ENCODE results near the gene KCNJ9.
A peak's percentile ranks its signal among the peaks of the same experiment; 100 is the strongest.

KCNJ9 gene

DNA sequence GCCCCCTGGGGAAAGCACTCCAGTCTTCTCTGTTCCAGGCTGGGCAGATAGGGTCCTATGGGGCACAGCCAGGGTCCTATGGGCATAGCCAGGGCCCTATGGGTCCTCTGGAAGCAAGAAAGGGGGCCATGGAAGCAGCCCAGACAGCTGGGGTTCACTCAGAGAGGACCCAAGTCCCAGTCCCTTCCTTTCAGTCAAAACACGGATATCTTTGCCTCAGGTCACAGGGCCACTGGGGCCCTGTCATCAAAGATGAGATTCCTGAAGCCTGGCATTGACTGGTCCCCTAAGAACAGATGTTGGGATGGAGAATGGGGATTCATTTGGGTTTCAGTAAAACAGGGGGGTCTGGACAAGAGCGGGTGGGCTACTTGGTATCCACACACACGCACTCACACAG lies 8.5 kb downstream of the KCNJ9 start:
- DNase-seq = no peak

DNA sequence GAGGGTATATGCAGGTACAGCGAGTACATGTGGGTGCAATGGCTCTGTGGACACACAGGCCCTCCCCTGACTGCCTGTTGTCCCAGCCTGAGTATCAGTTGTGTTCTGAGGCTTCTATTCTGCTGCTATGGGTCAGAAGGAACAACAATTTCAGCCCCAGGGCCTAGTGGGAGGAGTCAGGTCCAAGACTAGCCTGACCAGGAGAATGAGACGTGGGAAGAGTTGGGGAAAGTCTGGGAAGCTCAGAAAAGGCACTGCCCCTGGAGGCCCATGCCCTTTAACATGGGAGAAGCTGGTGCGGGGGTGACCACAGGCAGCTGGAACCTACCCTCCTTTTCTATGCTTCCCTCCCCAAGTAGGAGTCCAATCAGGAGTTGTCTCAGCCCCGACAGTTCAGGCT lies 9.4 kb downstream of the KCNJ9 start:
- no peak for DNase-seq

DNA sequence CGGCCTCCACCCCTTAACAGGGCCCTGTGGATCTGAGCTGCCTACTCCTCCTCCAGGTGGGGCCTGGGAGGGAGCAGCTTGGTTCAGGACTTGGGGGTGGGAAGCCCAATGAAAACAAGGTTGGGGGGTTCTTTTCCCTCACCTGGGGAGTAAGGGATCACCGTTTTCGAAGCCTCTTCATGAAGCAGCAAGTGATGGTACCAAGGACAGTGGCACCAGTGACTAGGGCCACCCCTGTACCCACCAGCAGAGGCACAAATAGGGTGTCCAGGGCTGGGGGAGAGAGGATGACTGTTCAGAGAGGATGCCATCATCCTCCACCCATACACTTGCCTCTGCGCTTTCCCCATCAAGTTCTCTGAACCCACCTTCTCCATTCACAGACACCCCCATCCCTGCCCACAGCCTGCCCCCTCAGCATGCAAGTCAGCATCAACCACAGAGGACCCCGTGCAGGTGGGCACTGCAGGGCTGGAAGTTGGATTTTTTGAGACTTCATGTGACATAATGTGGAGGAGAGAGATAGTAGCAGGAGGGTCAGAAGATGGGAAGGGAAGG lies 10.4 kb downstream of the KCNJ9 start:
- DNase-seq = no peak

DNA sequence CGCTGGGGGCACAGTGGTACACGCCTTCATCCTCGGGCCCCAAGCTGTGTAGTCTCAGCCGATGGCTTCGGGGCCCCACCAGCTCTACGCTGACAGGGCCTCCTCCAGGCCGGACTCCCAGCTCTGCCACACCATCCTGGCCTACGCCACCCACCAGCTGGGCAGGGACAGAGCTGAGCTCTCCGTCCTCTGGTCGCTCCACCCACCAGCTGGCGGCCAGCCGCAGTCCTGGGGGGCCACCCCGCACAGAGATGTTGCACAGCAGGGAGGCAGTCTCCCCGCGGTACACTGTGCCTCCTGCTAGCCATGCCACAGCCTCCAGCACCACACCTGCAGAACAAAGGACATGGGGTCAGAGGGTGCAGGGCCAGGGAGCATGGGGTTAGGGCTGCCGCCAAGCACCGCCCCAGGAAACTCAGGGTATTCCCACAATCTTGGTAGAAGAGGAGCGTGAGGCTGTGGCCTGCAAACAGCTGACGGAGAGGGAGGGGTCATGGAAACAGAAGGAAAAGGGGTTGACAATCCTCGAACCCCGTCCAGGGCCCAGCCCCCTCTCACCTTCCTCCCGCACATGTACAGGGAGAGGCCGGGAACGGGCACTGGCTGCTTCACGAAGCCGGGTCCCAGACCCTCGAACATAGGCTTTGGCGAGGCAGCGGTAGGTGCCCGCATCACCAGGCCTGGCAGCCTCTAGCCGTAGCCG lies 11.2 kb downstream of the KCNJ9 start:
- no peak for DNase-seq

DNA sequence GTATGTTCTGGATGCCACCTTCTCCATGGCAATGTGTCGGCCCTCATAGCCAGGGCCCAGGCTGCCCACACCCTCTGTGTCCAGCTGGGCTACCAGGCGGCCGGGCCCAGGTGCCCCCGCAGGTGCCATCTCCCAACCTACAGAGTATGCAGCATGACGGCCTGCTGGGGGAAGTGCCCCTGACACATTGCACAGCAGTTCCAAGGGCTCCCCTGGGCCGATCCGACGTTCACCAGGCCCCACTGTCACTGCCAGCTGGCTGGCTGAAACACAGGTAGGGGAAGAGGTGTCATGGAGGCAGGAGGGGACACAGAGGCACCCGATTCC lies 11.7 kb downstream of the KCNJ9 start:
- DNase-seq = no peak

DNA sequence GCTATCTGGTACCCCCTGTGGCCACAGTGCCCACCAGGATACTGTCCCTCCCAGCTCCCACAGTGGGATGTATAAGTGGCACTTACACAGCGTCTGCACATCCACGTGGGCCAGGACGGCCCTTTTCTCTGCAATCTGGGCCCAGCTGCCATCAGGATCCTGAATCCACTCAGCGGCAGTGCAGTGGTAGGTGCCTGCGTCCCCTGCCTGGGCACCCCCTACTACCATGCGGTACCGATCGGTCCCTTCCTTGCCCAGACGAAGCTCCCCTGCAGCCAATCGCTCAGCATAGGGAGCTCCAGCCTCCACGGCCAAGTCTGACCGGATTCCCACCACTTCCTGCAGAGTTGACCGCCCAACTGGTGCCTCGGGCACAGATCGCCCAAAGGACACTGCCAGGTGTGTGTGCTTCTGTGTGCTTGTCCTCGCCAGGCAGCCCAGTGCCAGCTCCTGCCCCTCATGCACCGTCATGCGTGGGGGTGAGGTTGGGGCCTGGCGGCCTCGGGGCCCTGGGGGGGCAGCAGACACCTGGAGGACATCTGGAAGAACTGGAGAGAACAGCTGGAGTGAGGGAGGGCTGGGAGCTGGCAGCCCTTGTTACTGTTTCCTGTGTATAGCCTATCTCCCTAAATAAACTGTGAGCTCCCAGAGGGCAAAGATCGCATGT lies 12.4 kb downstream of the KCNJ9 start:
- DNase-seq = no peak

DNA sequence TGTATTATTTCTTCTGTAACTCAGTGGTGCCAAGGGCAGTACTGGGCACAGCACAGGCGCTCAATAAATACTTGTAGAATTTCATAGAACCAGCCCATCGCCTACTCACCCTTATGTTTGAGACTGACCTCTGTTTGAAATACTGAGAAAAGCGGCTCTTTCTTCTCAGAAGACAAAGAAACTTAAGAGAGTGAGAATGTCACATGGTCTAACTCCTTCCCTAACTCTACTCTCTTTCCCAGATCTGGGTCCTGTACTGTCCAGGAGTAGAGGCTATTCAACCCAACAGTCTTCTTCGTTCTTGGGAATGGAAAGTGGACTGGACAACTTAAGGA lies 12.9 kb downstream of the KCNJ9 start:
- no peak for DNase-seq

DNA sequence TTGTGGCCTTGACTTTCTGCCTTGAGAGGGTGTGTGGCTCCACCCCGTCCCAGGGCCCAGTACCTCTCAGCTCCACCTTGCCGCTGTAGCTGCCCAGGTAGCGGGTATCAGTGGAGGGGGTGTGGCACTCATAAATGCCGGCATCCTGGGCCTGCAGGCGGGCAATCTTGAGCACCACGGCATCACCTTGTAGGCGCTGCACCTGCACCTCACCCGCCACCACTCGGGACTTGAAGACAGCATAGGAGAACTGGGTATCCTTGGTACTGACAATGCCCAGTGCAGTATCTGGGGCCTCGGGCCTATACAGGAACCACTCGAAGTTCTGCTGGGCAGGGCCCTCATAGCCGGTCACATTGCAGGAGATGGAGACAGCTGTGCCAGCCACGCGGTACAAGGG lies 13.5 kb downstream of the KCNJ9 start:
- DNase-seq = no peak

DNA sequence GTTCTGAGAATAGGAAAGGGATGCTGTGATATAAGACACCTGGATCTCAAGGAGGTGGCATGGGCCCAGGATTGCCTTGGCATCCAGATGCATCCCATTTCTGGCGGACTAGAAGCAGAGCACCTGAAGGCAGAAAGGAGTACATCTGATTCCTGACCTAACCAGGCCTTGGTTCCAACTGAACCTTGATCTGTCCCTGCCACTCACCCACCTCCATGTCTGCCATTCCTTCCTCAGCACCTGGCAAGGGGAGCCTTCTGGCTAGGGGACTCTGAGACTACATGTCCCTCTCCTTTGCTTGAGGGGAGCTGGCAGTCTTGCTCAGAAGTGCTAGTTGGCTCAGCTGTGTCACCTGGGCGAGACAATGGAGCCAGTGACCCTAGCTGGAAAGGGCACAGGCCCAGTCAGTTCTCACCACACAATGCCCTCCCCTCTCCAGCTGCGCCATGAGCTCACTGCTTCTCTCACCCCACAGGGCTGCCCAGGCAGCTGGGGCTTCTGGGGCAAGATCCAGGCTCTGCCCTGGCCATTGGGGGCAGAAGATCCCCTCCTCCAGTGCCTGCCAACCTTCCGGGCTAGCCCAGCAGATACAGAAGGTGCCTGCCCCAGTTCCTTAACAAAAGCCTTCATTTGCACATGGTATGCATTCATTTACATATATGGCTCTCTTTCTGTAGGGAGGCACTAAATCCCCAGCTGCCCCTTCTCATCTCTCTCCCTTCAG lies 14.2 kb downstream of the KCNJ9 start:
- DNase-seq = no peak

DNA sequence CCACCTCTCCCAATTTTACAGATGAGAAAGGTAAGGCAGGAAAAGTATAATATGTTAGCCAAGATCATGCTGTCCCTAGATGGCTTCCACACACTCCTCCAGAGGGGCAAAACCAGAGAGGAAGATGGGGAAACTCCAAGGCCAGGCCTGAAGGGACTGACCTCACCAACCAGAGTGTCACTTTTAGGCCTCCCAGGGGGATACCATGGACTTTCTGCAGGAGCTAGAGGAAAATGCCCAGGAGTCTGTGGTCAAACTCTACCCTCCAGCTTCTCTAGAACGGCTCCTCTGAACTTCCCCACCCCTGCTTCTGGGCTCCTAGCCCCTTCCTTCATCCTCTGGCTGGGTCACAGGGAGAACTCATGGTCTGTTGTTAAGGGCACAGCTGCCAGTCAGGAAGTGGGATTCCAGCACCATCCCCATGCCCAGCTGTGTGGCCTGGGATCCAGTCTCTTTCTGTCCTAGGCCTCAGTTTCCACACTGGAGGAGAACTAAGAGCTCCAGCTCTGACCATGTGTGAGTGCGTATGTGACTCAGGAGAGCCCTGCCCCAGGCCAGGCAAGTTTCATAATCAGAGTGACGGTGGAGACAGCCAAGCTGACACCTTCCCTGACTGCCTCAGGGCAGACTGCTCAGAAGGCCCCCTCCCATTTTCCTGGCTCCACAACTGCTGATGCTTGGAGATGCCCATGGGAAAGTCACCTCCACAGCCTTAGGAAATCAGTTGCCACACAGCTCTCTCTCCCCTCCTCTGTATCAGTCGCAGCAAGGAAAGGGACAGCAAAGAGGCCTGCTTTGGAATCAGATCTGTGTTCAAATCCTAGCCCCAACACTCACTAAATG lies 15.2 kb downstream of the KCNJ9 start:
- DNase-seq = no peak

DNA sequence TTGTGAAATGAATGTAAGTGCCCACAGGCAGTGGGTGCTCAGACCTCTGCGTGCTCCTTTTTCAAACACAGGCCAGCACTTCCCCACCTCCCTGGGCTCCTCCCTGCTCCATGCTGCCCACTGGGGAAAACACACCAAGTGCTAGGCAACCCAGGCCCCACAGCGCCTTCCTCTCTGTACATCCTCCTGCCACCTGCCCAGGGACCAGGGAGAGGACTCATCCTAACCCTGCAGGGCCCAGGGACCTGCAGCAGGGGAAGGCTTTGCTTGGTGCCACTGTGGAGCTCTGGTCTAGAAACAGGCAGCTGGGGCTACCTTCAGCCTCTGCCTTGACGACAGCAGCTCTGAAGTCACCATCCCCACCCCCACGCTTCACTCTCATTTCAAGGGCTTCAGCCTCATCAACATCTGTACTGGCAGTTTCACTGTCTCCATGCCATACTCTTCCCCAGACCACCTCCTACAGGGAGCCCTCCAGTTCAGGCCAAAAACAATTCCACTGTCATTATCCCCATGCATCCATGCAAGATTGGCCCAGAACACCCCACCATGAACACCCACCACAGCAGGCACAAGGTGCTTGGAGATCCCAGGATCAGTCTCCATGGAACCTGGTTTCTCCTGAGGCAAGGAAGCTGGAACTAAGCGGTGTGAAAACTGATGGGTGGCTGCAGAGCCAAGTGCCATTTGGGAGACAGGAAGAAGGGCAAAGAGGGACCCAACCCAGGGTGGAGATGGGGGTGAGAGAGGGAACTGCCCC lies 16.0 kb downstream of the KCNJ9 start:
- DNase-seq = no peak

DNA sequence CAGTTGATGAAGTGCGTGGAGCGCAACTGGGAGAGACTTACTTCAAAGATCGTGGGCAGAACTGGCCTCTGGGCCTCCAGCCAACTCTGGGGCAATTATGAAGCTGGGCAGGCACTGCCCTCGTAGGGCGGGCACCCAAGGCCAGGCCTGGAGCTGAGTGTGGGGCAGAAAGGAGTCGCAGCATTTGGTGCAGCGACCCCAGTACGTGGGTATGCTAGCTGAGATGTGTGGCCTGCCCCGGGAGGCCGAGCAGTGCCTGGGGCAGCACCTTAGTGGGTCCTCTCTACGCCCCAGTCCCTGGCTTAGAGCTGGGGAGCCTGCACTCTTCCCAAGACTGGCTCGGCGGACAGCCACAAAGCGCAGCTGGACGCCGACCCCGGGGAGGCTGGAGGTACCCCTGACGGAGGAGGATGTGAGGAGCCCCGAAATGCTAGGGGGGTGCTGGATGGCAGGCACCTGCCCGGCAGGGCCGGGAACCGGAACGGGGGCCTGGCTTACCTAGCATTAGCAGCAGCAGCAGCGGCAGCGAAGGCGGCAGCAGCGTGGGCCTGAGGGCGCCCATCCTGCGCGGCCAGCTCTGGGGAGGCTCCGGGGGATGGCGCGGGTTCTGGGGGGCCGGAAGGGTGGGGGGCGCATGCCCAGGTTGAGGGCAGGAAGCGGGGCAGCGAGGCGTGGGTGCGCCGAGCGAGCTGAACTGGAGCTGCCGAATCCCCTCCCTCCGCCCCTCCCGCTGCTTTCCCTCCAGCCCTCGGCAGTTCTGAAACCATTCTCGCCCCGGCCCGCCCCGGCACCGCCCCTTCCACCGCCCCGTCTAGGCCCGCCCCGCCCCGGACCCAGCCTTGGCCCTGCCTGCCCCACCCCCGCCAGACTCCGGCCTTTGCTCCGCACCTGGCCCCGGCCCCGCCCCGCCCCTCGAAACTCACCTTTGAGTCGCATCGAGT lies 16.8 kb downstream of the KCNJ9 start, which contains the start of gene IGSF8:
IGSF8 (minus strand) TSS at position 709 of the 941 bp plus-strand sequence; CDS start at position 562, 147 bp downstream.
- no peak for DNase-seq

DNA sequence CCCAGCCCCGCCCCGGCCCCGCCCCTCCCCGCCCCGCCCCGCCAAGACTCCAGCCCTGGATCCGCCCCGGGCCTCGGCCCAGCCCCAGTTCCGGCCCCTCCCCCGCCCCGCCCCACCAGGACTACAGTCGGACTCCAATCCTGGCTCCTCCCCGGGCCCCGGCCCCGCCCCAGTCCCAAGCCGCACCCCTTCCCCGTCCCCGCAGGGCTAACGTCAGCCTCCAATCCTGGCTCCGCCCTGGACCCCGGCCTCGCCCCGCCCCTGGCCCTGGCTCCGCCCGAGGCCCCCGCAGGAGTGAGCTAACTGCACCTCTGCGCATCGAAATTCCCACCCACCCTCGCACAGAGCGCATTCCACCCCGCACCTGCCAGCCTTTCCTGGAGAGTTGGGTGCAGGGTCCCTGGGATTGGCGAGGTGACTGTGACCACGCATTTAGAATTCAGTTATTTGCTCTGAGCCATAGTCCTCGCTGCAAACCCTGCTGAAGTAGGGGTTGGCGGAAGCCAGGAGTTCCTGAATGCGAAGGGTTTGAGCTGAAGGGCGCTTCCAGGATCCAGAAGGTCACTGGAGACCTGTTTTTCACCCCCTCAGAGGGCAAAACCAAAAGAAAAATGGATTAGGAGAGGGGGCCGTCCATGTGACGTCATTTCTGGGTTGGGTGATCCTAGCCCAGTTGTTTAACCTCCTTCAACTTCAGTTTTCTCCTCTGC lies 17.7 kb downstream of the KCNJ9 start:
- DNase-seq = peak; percentile 44

DNA sequence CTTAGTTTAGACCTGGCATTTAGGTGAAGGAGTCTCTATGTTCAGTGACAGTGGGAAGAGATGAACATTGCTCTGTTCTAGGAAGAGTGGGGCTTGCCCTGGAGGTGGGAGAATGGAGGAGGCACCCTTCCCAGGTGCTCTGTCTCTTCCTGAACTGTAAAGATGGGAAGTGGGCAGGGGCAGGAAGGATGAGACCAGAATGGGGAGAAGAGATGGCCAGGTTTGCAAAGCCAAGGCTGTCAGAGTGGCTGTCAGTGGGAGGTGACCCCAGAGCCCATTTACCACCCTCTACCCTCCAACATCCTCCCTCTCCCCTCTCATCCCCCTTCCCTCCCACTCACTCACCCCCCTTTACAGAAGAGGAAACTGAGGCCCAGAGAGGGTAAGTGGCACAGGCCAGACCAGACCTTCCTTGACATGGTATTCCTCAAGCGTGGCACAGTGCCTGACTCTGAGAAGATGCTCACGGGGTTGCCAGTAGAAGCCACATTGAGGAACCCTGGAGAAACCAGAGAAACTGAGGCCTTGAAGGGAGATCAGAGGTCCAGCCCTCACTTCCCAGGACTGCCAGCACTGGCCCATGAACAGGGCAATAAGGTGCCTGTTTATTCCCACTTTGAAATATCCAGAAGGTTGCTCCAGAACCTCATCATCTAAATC lies 18.5 kb downstream of the KCNJ9 start:
- DNase-seq = no peak

DNA sequence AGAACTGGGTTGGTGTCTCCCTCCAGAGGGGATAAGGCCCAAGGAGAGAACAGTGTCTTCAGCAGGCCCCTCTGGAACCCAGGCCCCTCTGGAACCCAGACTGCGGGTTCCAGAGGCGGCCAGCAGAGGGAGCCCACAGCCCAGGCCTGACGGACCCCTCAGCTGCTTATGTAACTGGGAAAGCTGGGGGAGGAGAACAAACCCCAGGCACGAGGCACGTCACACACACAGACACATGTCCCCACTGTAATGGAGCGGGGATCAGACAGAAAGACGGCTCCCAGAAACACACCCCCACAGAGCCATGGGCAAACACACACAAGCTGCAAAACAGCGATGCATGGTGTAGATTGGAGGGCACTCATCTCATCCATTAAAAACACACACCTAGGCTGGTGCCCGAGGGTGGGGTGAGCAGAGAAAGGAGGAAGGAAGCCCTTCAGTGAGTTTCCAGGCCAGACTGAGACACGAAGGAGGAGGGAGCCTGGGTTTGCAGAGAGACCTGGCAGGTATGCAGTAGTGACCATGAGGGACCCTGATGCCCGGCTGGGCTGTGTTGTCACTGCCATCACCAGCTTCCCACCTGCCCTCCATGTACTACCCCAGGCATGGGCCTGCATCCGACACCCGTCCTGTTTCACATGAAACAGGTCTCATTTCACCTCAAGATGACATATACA lies 19.8 kb downstream of the KCNJ9 start:
- DNase-seq = no peak

DNA sequence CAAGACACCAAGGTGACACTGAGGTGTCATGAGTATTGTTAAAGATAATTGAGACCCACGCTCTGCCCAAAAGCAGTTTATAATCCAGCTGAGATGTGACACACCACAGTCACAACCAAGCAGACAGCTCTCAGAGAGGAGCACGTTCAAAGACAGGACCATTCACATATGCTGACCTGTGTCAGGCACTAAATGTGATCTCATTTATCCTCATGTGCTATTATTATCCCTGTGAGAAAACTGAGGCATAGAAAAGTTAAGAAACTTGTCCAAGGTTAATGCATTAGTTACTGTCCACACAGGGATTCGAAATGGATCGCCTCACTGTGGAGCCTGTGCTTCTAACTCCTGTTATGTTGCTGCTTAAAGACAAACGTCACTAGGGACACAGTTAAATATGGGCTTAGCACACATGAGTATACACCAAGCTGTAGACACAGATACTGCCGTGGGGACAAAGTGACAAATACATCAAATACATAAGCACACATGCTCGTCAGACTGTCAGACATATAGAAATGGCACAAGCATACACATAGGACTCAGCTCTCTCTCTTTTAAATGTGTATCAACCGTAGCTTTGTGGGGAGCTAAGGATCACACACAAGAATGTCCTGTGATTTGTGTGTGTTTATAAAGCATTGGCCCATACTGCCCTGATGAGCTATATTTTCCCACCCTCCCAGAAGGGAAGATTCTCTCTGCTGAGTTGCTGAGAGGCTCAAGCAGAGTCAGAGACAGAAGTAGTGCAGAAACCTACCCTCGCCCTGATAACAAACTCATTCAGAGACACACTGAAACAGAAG lies 20.6 kb downstream of the KCNJ9 start:
- DNase-seq = no peak

DNA sequence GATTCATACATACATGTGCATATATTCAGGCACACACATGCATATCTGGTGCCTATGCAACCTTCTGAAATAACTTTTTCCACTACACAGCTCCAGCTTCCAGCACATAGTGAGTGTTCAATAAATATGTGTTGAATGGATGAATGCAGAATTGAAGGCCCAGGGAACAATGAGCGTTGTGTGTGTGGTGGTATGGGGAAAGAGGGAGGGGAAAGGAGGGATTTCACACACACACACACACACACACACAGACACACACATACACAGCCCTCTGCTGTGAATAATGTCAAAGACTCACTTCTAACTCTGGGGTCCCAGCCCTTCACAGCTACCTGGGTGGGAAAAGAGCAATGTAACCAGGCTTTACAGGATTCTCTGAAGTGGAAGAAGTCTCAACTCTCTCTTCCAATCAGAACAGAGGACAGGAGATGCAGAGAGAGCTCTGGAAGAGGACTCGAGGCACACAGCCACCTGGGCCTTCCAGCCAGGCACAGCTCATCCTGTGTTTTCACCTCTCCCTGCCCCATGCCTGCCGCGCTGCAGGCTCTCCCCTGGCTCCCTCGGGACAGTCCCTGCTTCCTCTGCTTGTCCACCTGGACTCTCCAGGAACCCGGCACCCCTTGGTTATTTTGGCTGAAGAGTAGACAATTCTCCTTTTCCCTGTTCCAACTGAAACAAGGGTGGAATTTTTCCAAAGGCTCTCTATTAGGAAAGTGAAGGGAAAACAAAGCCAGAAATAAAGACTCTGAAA lies 22.5 kb downstream of the KCNJ9 start:
- DNase-seq = no peak

DNA sequence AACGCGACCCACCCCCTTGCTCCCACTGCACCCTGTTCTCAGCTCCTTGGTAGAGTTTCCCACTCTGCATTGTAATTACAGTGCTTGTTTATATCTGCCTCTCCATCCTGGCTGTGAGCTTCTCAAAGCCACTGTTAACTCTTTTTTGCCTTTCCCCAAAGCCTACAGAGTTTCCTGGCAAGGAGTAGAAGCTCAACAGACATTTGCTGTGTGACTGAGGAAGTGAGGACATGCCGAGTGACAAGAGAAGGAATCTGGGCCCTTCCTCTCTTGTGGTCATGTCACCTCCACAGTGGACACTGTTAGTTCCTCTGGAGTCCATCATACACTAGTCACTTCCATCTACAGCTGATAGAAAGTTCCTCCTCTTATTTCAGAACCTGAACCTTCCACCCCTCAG lies 23.1 kb downstream of the KCNJ9 start:
- no peak for DNase-seq
